Trophoblast cell (in vitro differentiated cells and primary cell): Measurements from ENCODE around the gene RHOT2.

Source experiments
- DNase-seq, 2 donors: peaks; one replicate each; pipeline ENCODE4 v3.0.0-alpha.2; 2016
- H2AFZ ChIP-seq: 2 replicates; pipeline ENCODE4 v1.6.1; 2013; ENCODE audit warnings: low read length, moderate library complexity, mild to moderate bottlenecking; ENCODE audit not compliant: insufficient read depth, poor library complexity
- H2AK5ac ChIP-seq: 2 replicates; pipeline ENCODE4 v1.6.1; 2013; ENCODE audit warnings: mild to moderate bottlenecking, low read length
- H2BK120ac ChIP-seq: 2 replicates; pipeline ENCODE4 v1.6.1; 2013; ENCODE audit warnings: low read length, mild to moderate bottlenecking, moderate library complexity; ENCODE audit not compliant: insufficient read depth, poor library complexity
- H2BK12ac ChIP-seq: 2 replicates; pipeline ENCODE4 v1.6.1; 2013; ENCODE audit warnings: mild to moderate bottlenecking, low read length, moderate library complexity
- H2BK5ac ChIP-seq: 2 replicates; pipeline ENCODE4 v1.6.1; 2013; ENCODE audit warnings: low read length, low read depth, moderate library complexity, mild to moderate bottlenecking; ENCODE audit not compliant: poor library complexity
- H3K14ac ChIP-seq: 2 replicates; pipeline ENCODE4 v1.6.1; 2013; ENCODE audit warnings: mild to moderate bottlenecking, low read length
- H3K18ac ChIP-seq: 2 replicates; pipeline ENCODE4 v1.6.1; 2013; ENCODE audit warnings: mild to moderate bottlenecking, low read length
- H3K23ac ChIP-seq: 2 replicates; pipeline ENCODE4 v1.6.1; 2013; ENCODE audit warnings: low read length
- H3K27ac ChIP-seq: 2 replicates; pipeline ENCODE4 v1.5.1; 2013; ENCODE audit warnings: low read depth, mild to moderate bottlenecking, inconsistent platforms, low read length, moderate library complexity
- H3K27me3 ChIP-seq: 2 replicates; pipeline ENCODE4 v1.6.1; 2013; ENCODE audit warnings: inconsistent platforms, mild to moderate bottlenecking, low read length, moderate library complexity; ENCODE audit not compliant: insufficient read depth
- H3K36me3 ChIP-seq, 2 experiments: 1 replicate in 1 of 2; 2 replicates in 1 of 2; pipeline ENCODE4 v1.6.1; 2013; ENCODE audit warnings: low read length in 2 of 2, mild to moderate bottlenecking in 2 of 2, moderate library complexity in 1 of 2; ENCODE audit not compliant: insufficient read depth in 2 of 2, control insufficient read depth in 1 of 2
- H3K4ac ChIP-seq: 2 replicates; pipeline ENCODE4 v1.6.1; 2013; ENCODE audit warnings: low read depth, mild to moderate bottlenecking, low read length, moderate library complexity
- H3K4me1 ChIP-seq, 2 experiments: 1 replicate in 1 of 2; 2 replicates in 1 of 2; pipeline ENCODE4 v1.6.1; 2013; ENCODE audit warnings: low read length in 2 of 2, mild to moderate bottlenecking in 2 of 2, moderate library complexity in 1 of 2; ENCODE audit not compliant: insufficient read depth in 2 of 2, control insufficient read depth in 1 of 2
- H3K4me2 ChIP-seq: 2 replicates; pipeline ENCODE4 v1.6.1; 2013; ENCODE audit warnings: inconsistent platforms, mild to moderate bottlenecking, low read length, moderate library complexity
- H3K4me3 ChIP-seq: 2 replicates; pipeline ENCODE4 v1.5.1; 2013; ENCODE audit warnings: mild to moderate bottlenecking, low read depth, low read length, inconsistent platforms
- H3K79me1 ChIP-seq: one replicate; pipeline ENCODE4 v1.6.1; 2013; ENCODE audit warnings: low read length
- H3K79me2 ChIP-seq: 2 replicates; pipeline ENCODE4 v1.6.1; 2013; ENCODE audit warnings: low read length, mild to moderate bottlenecking; ENCODE audit not compliant: control insufficient read depth, insufficient read depth, poor library complexity
- H3K9ac ChIP-seq: 2 replicates; pipeline ENCODE4 v1.6.1; 2013; ENCODE audit warnings: mild to moderate bottlenecking, low read length
- H3K9me3 ChIP-seq: 2 replicates; pipeline ENCODE4 v1.6.1; 2013; ENCODE audit warnings: low read depth, mild to moderate bottlenecking, control low read depth, inconsistent platforms, low read length; ENCODE audit not compliant: insufficient read depth
- H4K12ac ChIP-seq: 2 replicates; pipeline ENCODE4 v1.6.1; 2013; ENCODE audit warnings: low read depth, mild to moderate bottlenecking, low read length, moderate library complexity
- H4K8ac ChIP-seq: 2 replicates; pipeline ENCODE4 v1.6.1; 2013; ENCODE audit warnings: low read depth, mild to moderate bottlenecking, low read length, moderate library complexity
- H4K91ac ChIP-seq: one replicate; pipeline ENCODE4 v1.6.1; 2013; ENCODE audit warnings: low read depth, mild to moderate bottlenecking, low read length, moderate library complexity
- WGBS: extraction: QIAGEN DNeasy Blood & Tissue Kit; methylation state at CpG from one replicate; pipeline ENCODE4 v1.1.7; 2013; ENCODE audit warnings: missing lambda C conversion rate; ENCODE audit not compliant: insufficient read length, insufficient coverage; ENCODE audit errors: extremely low coverage; 5-methylcytosine and 5-hydroxymethylcytosine counted together

Gene RHOT2

GRCh38 chr16:646679-647172 lies 21.2 kb upstream of the RHOT2 start:
- H2BK5ac ChIP-seq: no peak overlapping the region

DNA sequence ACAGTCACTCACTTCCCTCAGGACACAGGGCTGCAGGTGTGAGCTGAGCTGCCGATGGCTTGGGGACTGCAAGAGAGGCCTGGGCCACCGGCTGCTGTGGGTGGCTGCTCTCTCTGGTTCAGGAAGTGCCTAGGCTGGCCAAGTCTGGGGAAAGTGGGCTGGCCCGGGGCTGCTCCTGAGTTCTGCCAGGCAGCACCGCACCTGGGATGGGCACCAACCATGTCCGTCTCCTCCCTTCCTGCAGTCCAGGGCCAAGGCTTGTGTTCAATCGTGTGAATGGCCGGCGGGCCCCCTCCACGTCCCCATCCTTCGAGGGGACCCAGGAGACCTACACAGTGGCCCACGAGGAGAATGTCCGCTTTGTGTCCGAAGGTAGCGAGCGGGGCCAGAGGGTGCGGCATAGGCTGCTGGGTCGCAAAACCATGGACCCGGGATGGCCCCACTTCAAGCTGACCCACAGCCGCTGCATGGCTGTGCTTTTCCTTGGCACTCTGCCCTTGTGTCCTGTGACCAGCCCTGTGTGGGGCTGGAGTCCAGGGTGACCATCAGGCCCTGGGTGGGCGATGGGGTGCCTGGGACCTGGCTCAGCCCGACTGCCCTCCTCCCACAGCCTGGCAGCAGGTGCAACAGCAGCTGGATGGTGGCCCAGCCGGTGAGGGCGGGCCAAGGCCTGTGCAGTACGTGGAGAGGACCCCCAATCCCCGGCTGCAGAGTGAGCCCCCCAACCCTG lies 20.6 kb upstream of the RHOT2 start:
- no CpG with 5 or more reads among the region's 25 CpGs for WGBS
- DNase-seq: no peak
- Histone ChIP-seq H3K23ac (no peak overlapping the region), H3K4ac (no peak overlapping the region), H3K36me3 (peaks cover 3 to 9% of the 10 kb centered on the region in 2 experiments), H2AK5ac (no peak overlapping the region), H2AFZ (no peak overlapping the region), H3K79me1 (peaks cover 13% of the 10 kb centered on the region), H2BK12ac (no peak overlapping the region), H4K12ac (no peak overlapping the region), H3K9me3 (peaks cover 1% of the 10 kb centered on the region), H3K14ac (no peak overlapping the region), H2BK5ac (no peak overlapping the region), H2BK120ac (no peak overlapping the region), H3K27me3 (no peaks in the 10 kb centered on the region), H3K79me2 (peaks cover 7% of the 10 kb centered on the region), H4K8ac (no peak overlapping the region), H3K27ac (no peak overlapping the region), H3K9ac (no peak overlapping the region), H3K4me2 (no peak overlapping the region), H4K91ac (no peak overlapping the region), H3K4me1 (peaks cover 15 to 27% of the 10 kb centered on the region in 2 experiments), H3K18ac (no peak overlapping the region), H3K4me3 (no peak overlapping the region)

More at GRCh38 chr16:646679-647172, 21.2 kb upstream of the RHOT2 start:
- no peak overlapping the region for H3K4me2 ChIP-seq
- H2BK120ac ChIP-seq: no peak overlapping the region
- H3K4me3 ChIP-seq: no peak overlapping the region
- no peak overlapping the region for H4K91ac ChIP-seq
- no peak overlapping the region for H4K8ac ChIP-seq
- H3K4ac ChIP-seq: no peak overlapping the region
- no peak for DNase-seq
- H3K9me3 ChIP-seq: peaks cover 1% of the 10 kb centered on the region
- no peak overlapping the region for H3K27ac ChIP-seq
- H3K4me1 ChIP-seq: peaks cover 16 to 29% of the 10 kb centered on the region in 2 experiments
- H3K79me2 ChIP-seq: peaks cover 9% of the 10 kb centered on the region
- no peak overlapping the region for H3K9ac ChIP-seq
- peaks cover 2 to 6% of the 10 kb centered on the region in 2 experiments for H3K36me3 ChIP-seq
- H3K23ac ChIP-seq: no peak overlapping the region
- no peak overlapping the region for H2BK12ac ChIP-seq
- no peaks in the 10 kb centered on the region for H3K27me3 ChIP-seq
- WGBS: no CpG with 5 or more reads among the region's 22 CpGs
- no peak overlapping the region for H3K18ac ChIP-seq
- H4K12ac ChIP-seq: no peak overlapping the region
- H3K14ac ChIP-seq: no peak overlapping the region
- no peak overlapping the region for H2AK5ac ChIP-seq
- peaks cover 17% of the 10 kb centered on the region for H3K79me1 ChIP-seq
- H2AFZ ChIP-seq: no peak overlapping the region

DNA sequence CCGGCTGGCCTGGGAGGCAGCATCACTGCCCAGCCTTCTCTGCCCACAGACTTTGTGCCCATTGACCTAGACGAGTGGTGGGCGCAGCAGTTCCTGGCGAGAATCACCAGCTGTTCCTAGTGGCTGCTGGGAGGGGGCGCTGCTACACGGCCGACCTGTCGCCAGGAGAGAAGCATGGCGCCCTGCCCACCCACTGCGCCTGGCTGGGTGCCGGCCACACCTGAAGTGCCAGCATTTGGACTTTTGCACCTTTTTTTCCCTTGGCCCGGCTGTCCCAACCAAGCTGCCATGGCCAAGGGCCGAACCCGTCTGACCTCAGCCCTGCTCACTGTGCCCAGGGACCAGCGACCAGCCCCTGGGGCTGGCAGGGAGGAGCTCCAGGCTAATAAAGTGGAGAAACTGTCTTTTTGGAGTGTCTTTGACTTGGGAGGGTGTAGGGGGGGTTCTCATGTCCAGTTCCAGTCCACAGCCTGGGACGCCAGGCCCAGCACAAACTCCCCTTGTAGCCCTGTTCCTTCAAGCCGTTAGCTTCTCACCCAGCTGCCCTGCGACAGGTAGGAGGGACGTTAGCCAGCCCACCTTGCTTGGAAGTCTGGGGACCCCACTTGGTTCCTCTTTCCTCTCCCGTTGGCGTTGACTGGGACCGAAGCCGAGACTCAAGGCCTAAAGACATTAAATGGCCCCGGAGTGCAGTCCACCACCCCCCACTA lies 19.7 kb upstream of the RHOT2 start:
- Histone ChIP-seq H3K4me3 (peak overlapping the region; percentile 67), H3K27me3 (no peaks in the 10 kb centered on the region), H3K4me1 (peaks cover 8 to 19% of the 10 kb centered on the region in 2 experiments), H4K8ac (peak overlapping the region; percentile 62), H3K14ac (peak overlapping the region; percentile 65), H2AFZ (peak overlapping the region; percentile 7), H3K36me3 (peaks cover 6 to 13% of the 10 kb centered on the region in 2 experiments), H2AK5ac (peak overlapping the region; percentile 27), H4K12ac (peak overlapping the region; percentile 68), H3K79me2 (peaks cover 6% of the 10 kb centered on the region), H3K18ac (peak overlapping the region; percentile 57), H3K4me2 (peak overlapping the region; percentile 95), H2BK5ac (peak overlapping the region; percentile 37), H3K4ac (peak overlapping the region; percentile 31), H3K9ac (peak overlapping the region; percentile 72), H3K23ac (no peak overlapping the region), H3K9me3 (peaks cover 1% of the 10 kb centered on the region), H3K79me1 (peaks cover 11% of the 10 kb centered on the region), H3K27ac (peak overlapping the region; percentile 4), H2BK120ac (peak overlapping the region; percentile 8), H4K91ac (peak overlapping the region; percentile 81), H2BK12ac (no peak overlapping the region)
- DNase-seq: no peak
- no CpG with 5 or more reads among the region's 24 CpGs for WGBS

DNA sequence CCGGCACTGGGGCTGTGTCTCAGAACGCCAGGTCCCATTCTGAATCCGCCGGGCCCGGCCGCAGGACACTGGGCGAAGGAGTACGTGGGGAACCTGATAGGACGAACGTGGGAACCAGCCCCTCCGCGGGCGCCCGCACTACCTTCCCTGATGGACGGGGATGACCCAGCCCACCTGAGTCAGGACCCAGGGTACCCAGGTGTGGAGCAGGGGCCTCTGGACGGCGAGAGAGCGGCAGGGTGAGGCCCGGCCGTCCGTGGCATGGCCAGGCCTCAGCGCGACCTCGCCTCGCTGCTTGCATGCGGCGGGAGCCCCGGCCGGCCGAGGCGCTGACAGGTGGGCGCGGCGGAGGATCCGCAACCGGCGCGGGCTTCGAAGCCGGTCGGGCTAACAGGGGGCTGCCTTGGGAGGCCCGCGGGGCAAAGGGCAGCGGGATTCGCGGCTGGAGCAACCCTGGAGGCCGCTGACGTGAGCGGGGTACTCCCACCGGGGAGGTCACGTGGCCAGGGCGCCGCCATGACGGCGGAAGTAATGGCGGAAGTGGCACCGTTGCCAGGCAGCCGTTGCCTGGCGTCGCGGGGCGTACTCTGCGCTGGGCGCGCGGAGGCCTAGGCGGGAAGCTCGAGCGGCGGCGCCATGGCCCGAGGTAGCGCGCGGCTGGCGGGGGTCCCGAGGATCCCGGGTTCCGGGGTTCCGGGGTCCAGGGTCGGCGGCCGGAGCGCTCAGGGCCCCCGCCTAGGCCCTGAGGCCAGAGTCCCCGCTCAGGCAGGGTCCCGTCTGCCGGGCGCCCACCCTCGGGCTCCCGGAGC lies 18.9 kb upstream of the RHOT2 start, which contains the start of gene WDR90:
WDR90 (plus strand) TSS at position 585 of the 809 bp plus-strand sequence; CDS start at position 637, 52 bp downstream.
- peak within 1 kb of the TSS; percentile 72 for H3K9ac ChIP-seq
- WGBS: no CpG with 5 or more reads among the region's 91 CpGs
- peak within 1 kb of the TSS; percentile 4 for H3K27ac ChIP-seq
- no peaks in the 10 kb centered on the region for H3K9me3 ChIP-seq
- peak within 1 kb of the TSS; percentile 54 for H2BK120ac ChIP-seq
- peak within 1 kb of the TSS; percentile 65 for H3K14ac ChIP-seq
- H3K18ac ChIP-seq: peak within 1 kb of the TSS; percentile 57
- H2AK5ac ChIP-seq: peak within 1 kb of the TSS; percentile 27
- peak; percentile 88 to 94 for DNase-seq
- H3K4ac ChIP-seq: peak within 1 kb of the TSS; percentile 31
- H3K27me3 ChIP-seq: no peaks in the 10 kb centered on the region
- peak within 1 kb of the TSS; percentile 95 for H3K4me2 ChIP-seq
- H2AFZ ChIP-seq: peak within 1 kb of the TSS; percentile 37
- H4K12ac ChIP-seq: peak within 1 kb of the TSS; percentile 68
- H3K36me3 ChIP-seq: peaks cover 10 to 20% of the 10 kb centered on the region in 2 experiments
- no peak within 1 kb of the TSS for H2BK12ac ChIP-seq
- peaks cover 11% of the 10 kb centered on the region for H3K79me1 ChIP-seq
- peak within 1 kb of the TSS; percentile 37 for H2BK5ac ChIP-seq
- H4K91ac ChIP-seq: peak within 1 kb of the TSS; percentile 81
- H3K4me1 ChIP-seq: peaks cover 8 to 19% of the 10 kb centered on the region in 2 experiments
- H3K4me3 ChIP-seq: peak within 1 kb of the TSS; percentile 67
- H3K79me2 ChIP-seq: peaks cover 6% of the 10 kb centered on the region
- H3K23ac ChIP-seq: no peak within 1 kb of the TSS
- peak within 1 kb of the TSS; percentile 64 for H4K8ac ChIP-seq
